Calu3 (cell line): ENCODE data around the gene FBXO38. TPM values are rescaled to one million over a fixed set of nuclear protein-coding genes. Genes with fewer than 3 reads are reported as not detected.
"Not testable (repeated sequence)": the region's sequence is repeated elsewhere in the genome, so short reads cannot be mapped to it uniquely, and the experiment has no call there.

Experiments
- BruUV-seq: library from RNA; stranded (reverse); fragments of 400-500 nt; replicated peaks from 2 replicates; lab custom pipeline; 2021; lab: Mats Ljungman, UMichigan
- CTCF ChIA-PET: fragments of 300-600 bp; sonication (Branson Sonifier 250); formaldehyde crosslinking; loops from one replicate; lab custom pipeline; 2022; ENCODE audit warnings: antibody characterized with exemption; lab: Charles Lee
- DNase-seq: peaks from one replicate; pipeline ENCODE4 v3.0.0; 2022
- H3K27ac Mint-ChIP-seq: one replicate; pipeline ENCODE4 v1.8.0; 2022; ENCODE audit warnings: mixed read lengths; ENCODE audit not compliant: unreplicated experiment
- H3K27me3 Mint-ChIP-seq: one replicate; pipeline ENCODE4 v1.8.0; 2022; ENCODE audit warnings: mixed read lengths; ENCODE audit not compliant: unreplicated experiment
- H3K36me3 Mint-ChIP-seq: one replicate; pipeline ENCODE4 v1.8.0; 2022; ENCODE audit warnings: mild to moderate bottlenecking, moderate library complexity, mixed read lengths; ENCODE audit not compliant: insufficient read depth, unreplicated experiment
- H3K4me1 Mint-ChIP-seq: one replicate; pipeline ENCODE4 v1.8.0; 2022; ENCODE audit warnings: mild to moderate bottlenecking, low read depth, mixed read lengths; ENCODE audit not compliant: unreplicated experiment
- H3K4me3 Mint-ChIP-seq: one replicate; pipeline ENCODE4 v1.8.0; 2022; ENCODE audit warnings: mild to moderate bottlenecking, low read depth, moderate library complexity, mixed read lengths; ENCODE audit not compliant: unreplicated experiment
- H3K9me3 Mint-ChIP-seq: one replicate; pipeline ENCODE4 v1.8.0; 2022; ENCODE audit warnings: low read depth, mixed read lengths; ENCODE audit not compliant: unreplicated experiment
- CTCF ChIP-seq: fragments of 200-600 bp; IDR thresholded peaks from one replicate; pipeline ENCODE4 v1.8.0; 2022; ENCODE audit warnings: antibody characterized with exemption; ENCODE audit not compliant: unreplicated experiment
- intact Hi-C: fragments of 100-400 bp; cut with micrococcal nuclease; formaldehyde crosslinking; loops from one replicate; pipeline ENCODE4 v1.10.0; 2022; ENCODE audit not compliant: unreplicated experiment
- total RNA-seq: library from RNA; stranded (reverse); gene quantifications from 2 replicates; pipeline ENCODE4 v1.2.3, GENCODE V29; 2022

The FBXO38 gene
- total RNA-seq, 1 experiment from 2014 or later, result 59.2 TPM

DNA sequence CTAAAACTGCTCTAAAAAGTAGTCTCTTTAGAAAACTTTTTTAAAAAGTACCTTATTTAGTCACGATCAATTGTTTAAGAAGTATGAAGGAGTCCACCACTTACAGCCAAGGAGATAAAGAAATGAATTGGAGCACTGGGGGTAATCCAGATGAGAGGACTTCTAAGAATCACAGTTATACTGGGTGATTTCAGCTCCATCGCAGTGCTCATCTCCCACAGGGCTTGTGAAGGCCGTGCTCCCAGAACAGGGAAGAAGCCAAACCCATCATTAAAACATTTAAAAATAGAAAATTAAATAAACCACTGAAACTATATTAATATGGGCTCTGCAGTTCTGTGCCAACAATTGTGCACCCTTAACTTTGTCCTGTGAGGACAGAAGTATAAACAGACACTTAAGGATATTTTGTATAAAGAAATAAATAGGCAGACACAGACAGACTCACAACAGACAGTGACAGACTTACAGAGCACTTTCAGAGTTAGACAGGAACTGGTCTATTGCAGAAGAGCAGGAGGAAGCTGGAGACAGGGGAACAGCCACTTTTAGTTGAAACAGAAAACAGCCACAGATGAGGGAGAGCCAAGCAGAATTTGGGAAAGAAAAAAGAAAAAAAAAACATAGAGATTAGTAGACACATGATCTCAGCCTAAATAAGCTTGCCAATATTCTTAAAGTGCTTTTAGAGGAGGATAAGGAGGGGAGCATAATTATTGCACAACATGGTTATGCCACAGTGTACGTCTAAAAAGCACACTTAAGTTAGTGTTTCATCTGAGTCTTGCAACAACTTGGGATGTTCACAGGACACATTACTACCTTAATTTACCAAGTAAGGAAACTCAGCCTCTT, 81.8 kb downstream of the FBXO38 start:
- DNase-seq, result no peak
- Mint-ChIP-seq H3K27ac (no peak overlapping the region), H3K9me3 (no peaks in the 10 kb centered on the region), H3K36me3 (no peaks in the 10 kb centered on the region), H3K4me1 (no peaks in the 10 kb centered on the region), H3K27me3 (peaks cover 16% of the 10 kb centered on the region), H3K4me3 (no peak overlapping the region)
- TF ChIP-seq CTCF, result no peak
- no TSS peak for BruUV-seq
- CTCF ChIA-PET, result interaction anchor here (1.2 to 1.3 kb wide), 2 partner anchors 265 kb away, joined by 3 to 4 read pairs; no protein-coding TSS in a partner anchor
- intact Hi-C loops, result no loop called here

DNA sequence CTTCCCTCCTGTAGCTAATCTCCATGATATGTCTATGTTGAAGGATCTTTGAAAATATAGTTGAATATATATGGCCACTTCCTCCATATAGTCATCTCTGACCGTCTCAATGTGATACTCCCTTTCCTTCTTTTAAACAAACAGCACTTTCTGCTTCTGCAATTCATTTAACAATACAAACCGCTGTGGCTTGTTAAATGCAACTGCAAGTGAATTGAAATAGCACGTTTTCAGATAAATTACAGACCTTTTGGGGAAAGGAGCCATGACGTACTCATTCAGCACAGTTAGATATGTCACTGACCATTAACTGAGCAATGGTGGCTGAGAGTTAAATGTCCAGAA, 82.5 kb downstream of the FBXO38 start:
- peaks cover 13% of the 10 kb centered on the region for H3K27me3 Mint-ChIP-seq
- H3K36me3 Mint-ChIP-seq, result no peaks in the 10 kb centered on the region
- intact Hi-C loops, result no loop called here
- no peak overlapping the region for H3K4me3 Mint-ChIP-seq
- no peak for DNase-seq
- no peak overlapping the region for H3K27ac Mint-ChIP-seq
- BruUV-seq, result no TSS peak
- no peaks in the 10 kb centered on the region for H3K4me1 Mint-ChIP-seq
- no peak for TF ChIP-seq CTCF
- H3K9me3 Mint-ChIP-seq, result no peaks in the 10 kb centered on the region
- CTCF ChIA-PET, result interaction anchor here (1.3 kb wide), 1 partner anchor 265 kb away, joined by 4 read pairs; no protein-coding TSS in a partner anchor

DNA sequence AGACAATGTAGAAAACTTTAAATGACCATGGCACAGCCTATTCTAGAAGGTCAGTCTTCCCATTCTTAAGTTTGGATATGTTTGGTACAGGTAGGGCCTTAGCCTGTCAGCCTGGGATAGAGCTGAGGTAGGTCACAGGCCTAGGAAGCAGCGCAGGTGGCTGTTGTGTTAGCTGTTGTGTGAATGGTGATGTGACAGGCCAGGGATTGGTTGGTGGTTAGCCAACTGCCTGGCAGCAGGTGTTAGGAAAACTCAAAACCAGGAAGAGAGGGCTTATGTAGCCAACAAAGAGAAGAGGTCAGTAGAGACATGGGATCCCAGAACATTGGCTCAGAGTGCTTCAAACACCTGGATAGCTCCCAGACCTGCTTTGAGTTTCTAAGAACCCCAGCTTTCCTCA, 84.2 kb downstream of the FBXO38 start:
- peaks cover 13% of the 10 kb centered on the region for H3K27me3 Mint-ChIP-seq
- H3K27ac Mint-ChIP-seq, result no peak overlapping the region

DNA sequence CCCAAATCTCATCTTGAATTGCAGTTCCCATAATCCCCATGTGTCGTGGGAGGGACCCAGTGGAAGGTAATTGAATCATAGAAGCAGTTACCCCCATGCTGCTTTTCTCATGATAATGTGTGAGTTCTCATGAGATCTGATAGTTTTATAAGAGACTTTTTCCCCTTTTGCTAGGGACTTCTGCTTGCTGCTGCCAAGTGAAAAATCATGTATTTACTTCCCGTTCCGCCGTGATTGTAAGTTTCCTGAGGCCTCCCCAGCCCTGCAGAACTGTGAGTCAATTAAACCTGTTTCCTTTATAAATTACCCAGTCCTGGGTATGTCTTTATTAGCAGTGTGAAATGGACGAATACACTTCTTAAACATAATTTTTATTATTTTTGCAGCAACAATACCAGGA, 85.0 kb downstream of the FBXO38 start:
- H3K36me3 Mint-ChIP-seq, H3K4me1 Mint-ChIP-seq, DNase-seq, H3K9me3 Mint-ChIP-seq, intact Hi-C loops, H3K27ac Mint-ChIP-seq, H3K27me3 Mint-ChIP-seq, BruUV-seq, H3K4me3 Mint-ChIP-seq: not testable (repeated sequence)
- CTCF ChIA-PET, result interaction anchor here (2.9 kb wide), 1 partner anchor 262 kb away, joined by 11 read pairs; no protein-coding TSS in a partner anchor

More for the DNA sequence above, 84.2 kb downstream of the FBXO38 start:
- Mint-ChIP-seq H3K9me3 (no peaks in the 10 kb centered on the region), H3K4me3 (no peak overlapping the region), H3K36me3 (no peaks in the 10 kb centered on the region), H3K4me1 (no peaks in the 10 kb centered on the region)
- no peak for DNase-seq
- no peak for TF ChIP-seq CTCF
- CTCF ChIA-PET, result interaction anchor here (2.9 kb wide), 1 partner anchor 263 kb away, joined by 11 read pairs; no protein-coding TSS in a partner anchor
- BruUV-seq, result no TSS peak
- intact Hi-C loops, result no loop called here
